ENCODE measurements around the gene XRCC4.

Gene XRCC4

DNA sequence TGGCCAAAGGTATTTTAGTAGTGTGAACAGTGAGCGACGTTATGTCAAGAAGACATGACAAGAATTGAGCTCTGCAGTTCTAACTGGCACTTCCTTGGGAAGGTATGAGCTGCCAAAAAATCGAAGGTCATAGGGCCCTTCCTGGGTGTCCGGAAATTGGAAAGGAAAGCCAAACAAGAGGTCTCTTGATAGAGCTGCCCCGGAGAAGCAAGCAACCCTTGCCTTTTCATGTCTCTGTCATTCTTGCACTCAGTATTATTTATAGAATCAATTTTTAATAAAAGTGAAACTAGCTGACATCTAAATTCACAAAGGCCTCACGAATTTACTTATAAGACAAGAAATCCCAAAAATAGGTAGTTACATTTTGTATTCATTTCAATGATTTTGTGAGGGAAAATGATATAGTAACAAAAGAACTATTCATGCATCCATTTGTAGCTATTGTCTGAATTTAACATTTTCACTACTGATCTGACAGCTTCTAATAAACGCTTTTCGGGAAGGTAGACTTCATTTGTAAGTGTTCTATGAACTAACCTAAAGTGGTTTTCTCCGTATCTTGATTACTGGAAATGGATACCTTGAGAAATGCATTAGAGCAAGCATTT, 280.4 kb downstream of the XRCC4 start:
- DNase-seq, result no peak

DNA sequence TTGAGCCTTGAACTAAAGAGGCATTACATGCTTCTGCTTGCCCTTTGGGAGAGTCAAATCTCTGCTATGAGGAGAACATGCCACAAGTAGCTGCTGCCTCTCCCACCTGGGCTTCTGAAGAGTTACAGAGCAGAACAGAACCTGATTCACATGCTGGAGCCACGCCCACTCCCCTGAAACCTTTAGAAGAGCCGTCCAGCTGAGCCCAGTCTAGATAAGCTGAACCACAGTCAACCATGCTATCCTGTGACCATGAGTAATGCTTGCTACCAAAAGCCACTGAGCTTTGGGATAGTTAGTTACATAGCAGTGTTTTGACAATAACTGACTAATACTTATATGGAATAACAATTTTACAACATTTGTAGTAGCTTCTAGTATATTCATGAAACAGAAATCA, 283.2 kb downstream of the XRCC4 start:
- no peak for DNase-seq

DNA sequence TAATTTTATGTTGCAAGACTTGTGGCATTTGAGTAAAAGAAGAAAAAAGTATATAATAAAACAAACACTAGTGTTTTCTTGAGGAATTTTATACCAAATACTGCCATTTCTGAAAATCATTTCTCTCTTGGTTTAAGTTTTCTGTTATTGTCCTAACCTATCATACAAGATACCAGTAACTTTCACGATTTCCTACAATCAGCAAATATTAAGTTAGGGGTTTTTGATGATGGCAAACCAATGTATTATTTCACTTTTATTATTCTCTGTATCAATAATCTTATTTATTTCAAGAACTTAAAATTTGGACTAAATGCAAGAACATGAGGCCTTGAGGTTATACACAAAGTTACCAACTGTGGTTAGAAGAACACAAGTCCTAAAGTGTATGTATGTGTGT, 285.2 kb downstream of the XRCC4 start:
- no peak for DNase-seq

DNA sequence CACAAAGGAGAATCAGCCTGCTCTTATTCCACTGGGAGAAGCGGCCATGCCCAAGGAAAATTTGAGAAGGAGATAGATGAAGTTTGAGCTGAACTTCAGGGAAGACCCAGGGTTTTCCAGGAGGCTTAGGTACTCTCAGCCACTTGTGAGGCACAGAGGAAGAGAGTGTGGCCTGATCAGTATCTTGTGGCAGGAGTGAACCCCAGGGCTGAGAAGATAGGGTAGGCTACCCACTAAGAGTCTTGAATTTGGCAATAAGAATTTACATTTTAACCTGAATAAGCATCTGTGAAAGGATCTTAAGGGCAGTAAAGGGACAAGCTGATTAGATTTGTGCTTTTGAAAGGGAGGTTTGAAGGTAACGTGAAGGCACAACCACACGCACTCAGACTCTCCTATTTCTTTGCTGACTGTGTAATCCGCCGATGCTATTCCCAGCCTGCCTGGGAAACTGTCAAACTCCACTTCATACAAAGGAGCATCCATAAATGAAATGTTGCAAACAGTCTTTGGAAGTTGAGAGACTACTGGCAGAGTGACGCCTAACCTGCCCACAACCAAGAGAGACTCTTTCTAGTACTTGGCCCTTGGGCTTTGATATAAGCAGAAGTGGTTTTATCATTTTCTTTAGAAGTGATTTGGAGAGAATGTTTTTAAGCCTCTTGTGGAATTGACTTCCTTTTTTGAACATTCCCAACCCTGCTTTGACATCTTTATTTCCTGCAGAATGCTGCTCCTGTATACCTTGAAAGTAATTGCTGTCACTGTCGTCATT, 286.0 kb downstream of the XRCC4 start:
- no peak for DNase-seq

DNA sequence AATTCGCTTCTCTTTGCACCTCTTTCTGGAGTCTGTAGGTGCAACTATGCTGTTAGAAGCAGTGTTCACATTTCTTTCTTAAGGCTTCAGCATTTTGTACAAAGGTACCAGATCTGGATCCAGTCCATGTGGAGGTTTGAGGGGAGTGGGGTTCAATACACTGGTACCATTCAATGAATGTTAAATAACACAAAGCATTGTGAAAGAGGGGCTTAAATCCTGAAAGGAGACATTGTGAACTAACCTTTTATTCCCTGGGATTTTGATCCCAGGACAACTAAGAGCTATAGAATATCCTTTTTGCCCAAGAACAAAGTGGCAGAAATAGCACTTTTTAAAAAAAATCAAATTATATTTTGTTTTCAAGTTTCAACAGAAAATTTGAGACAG, 286.5 kb downstream of the XRCC4 start:
- no peak for DNase-seq

DNA sequence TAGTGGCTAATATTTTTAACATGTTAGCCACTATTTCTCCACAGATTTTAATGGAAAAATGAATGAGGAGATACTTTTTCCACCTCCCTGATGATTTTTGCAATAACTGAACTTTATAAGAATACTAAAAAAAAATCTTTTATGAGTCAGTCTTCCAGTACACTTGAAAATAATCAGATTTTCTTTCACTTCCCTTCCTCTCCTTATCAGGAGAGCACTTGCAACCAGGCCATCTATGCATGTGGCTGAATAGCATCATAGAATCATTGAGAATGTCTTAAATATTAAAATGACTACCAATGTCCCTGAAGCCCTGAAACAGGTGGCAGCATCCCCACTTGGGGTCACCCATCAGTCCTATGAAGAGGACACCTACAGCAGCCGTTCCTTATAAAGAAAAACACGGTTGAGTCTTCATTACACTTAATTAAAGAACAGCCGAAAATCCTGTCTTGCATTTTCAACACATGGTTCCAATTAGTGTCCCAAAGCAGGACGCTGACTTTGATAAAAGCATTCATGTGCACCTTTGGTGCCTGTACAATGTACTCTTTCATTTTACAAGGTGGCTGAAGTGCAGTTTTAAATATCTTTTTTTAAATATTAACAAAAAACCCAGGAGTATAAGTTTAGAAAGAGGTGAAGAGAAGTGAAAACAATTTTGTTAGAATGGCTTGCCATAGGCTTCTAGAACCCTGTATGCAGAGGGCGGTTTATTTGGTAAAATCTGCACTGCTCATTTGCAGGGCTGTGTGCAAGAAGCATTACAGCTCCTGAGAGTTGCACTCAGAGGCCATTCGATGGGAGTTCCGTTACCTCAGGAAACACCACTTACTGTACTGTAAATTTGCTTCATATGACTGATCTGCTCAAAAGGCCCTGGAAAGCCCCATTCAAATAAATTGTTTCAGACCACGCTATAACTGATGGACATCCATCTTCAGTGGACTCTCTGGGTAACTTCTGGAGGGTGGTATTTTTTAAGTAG, 287.3 kb downstream of the XRCC4 start:
- DNase-seq, result no peak

DNA sequence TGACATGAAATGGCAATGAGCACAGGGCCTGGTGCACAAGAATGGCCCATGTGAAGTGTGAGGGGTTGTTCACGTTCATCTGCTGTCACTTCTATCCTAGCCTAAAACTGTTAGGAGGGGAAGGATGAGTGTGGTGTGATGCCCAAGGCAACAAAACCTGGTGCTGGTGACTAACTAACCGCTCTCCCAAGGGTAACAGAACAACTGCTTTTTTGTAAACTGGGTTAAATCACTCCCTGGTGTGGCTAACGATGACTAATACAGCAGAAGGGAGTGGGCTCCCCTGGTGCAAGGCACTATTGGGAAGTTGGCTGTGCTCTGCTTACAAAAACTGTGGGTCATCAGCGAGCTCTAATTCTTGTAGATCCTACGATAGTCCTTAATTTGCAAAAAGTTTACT, 291.0 kb downstream of the XRCC4 start:
- no peak for DNase-seq

DNA sequence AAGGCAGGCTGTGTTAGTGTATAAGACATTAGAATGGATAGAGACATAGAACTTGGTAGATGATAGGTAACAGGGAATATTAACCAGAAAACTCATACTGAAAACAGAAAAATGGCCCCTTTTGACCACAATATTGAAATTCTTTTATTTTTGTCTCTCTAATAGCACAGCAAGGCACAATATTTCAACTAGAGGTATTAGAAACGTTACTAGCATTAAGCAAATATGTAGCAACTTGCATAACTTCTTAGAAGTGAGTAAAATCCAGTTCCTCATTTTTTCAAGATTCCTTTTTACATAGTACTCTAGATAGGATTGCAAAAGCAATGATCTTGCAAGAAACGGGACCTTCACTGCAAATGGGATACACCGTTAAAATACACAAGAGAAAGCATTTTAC, 291.5 kb downstream of the XRCC4 start:
- no peak for DNase-seq

DNA sequence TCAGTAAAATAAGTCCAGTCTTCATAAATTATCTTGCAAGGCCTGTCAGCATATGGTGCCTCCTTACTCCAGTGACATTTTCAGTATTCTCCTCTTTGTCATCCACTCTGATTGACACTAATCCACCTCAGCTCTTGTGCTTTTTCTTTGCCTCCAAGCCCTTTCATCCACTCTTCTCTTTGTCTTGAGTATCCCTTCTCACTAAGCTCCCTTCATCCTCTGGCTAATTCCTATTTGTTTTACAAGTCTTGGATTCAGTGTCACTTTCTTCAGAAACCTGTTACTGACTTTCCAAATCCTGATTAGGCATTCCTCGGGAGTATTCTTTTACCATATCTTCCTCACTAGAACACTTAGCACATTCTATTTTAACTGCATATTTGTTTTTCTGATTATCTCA, 293.6 kb downstream of the XRCC4 start:
- DNase-seq, result no peak

DNA sequence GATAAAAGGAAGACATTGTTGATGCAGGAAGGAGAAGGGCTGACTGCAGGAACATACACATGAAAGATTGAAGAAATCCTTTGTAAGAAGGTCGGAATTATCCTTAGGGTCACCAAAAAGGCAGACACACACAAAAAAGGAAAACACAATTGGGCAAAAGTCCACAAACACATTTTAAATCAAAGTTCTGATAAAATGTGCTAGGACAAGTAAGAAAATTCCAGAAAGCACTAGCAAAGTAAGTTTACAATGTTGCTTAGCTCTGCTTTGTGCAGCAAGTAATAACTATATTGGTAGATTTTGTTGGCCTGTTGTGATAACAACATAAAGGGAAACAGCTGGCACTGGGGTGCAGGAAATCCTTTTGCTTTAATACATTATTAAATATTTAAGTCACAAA, 294.4 kb downstream of the XRCC4 start:
- DNase-seq, result no peak

DNA sequence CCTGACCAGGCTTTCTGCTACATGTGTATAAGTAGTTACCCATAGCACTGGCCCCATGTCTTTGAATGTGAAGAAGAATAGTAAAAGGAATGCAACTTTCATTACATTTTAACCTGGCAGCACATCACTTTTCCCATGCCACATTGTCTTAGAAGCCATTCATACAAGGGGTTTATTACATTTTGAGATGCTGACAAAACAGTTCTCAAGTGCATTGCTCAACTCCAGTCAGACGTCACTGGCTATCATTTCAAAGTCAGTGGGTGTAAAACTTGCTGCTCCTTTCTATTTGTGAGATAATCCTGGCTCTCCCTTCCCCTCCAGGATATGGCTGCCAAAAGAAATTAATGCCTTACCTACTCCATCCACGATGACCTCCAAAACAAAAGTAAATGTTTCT, 297.2 kb downstream of the XRCC4 start:
- no peak for DNase-seq

DNA sequence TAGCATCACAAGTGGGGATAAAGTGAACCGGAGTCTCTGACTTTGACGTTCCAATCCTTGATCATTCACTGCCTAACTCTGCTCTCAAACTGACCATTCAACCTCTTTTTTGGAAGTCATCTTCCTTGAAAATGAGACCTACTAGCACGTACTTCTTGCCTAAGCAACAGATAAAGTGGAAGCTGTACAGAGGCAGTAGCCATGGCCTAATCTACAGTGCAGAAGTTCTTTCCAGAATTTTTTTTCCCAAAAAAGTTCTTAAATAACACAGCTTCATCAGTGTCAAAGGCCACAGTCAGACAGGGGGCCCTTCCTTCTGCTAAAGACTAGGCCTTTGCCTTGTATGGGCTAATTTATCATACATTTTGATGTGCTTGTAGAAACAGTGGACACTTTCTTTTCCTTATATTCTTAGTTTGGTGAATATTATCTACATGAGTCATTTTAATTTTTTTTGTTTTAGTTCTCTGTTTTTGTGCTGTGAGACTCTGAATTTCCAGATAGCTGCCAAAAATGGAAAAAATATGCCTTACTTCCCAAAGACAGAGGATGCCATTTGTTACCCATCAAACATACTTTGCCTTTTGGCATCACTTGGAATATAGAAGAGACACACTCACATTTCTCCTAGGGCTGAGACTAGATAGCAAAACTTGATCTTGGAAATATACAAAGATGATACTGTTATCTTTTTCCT, 297.9 kb downstream of the XRCC4 start:
- DNase-seq, result no peak

DNA sequence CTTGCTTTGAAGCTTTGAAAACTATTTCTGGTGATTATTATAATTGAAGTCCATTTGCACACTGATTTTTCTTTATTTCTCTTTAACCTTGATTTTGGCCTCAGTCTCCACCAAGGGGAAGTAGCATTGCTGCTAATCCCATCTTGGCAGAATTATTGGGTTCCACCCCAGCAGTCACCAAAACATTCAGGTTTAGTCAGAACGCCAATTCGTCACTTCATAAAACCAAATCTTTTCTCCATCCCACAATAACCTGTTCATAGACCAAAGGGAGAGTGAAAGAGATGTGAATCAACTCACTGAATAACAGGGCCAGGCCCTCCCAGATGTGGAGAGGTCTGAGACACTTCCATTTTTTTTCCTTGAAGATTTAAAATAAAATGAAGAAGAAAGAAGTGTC, 299.1 kb downstream of the XRCC4 start:
- no peak for DNase-seq

DNA sequence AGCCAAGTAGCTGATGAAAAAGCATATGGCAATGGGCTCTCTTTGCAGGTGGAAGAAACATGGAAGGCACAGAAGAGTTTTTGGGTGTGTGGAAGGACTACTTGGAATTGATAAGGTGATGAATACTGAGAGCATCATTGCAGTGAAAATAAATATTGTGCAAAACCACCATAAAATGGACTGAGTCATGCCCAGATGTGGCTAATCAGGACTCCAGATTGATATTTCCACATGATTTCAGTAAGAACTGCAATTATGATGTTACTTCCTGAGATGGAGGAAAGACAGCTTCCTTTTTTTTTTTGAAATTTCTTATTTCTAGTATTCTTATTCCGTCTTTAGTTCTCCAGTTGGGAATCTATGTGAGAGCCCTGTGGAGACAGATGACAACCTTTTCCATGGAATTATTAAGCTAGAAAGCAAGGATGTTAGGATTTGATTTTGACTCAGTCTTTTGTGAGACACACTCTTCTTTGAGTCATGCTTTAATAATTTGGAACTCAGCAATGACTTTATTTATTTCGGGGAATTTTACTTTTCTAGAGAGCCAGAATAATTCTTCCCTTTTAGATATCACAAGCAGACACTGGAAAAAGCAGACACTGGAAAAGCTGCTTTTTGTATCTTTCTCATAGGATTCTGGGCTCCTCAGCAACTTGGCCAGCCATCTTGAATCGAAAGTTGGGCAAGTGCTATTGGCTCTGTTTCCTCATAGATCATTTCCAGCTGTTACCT, 300.0 kb downstream of the XRCC4 start:
- no peak for DNase-seq

DNA sequence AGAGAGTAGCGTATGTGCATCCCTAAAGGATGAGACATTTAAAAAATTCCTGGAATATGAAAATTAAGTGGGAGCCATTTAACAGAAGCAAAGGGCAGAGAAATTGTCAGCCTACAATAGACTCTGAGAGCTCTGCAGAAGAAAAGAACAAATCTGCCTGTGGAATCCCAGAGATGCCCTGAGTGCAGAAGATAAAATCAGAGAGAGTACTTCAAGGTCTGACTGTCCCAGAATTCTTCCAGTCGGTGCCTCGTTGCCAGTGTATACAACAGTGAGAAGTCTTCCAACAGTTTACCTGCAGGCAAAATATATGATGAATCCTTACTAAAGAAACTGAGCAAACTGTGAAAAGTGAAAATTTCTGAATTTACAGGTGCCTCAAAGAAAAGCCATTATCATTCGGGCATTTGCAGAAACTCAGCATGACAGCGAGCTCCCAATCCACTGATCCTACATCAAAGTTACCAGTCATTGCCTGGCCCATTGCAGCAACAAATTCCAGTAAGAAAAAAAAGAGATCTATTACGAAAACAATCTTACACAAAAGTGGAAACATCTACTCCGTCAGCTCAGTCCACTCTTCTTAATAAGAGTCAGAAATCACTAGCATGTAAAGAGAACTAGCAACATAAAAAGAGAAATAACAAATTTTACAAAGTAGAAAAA, 301.4 kb downstream of the XRCC4 start:
- no peak for DNase-seq

DNA sequence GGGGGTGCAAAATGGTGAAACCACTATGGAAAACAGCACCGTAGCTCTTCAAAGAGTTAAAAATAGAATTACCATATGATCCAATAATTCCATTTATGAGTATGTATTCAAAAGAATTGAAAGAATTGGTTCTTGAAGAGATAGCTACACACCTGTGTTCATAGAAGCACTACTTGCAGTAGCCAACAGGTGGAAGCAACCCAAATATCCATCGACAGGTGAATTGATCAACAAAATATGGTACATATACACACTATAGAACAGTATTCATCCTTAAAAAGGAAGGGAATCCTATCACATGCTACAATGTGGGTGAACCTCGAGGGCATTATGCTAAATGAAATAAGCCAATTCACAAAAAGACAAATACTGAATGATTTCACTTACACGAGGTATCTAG, 308.5 kb downstream of the XRCC4 start:
- no peak for DNase-seq

DNA sequence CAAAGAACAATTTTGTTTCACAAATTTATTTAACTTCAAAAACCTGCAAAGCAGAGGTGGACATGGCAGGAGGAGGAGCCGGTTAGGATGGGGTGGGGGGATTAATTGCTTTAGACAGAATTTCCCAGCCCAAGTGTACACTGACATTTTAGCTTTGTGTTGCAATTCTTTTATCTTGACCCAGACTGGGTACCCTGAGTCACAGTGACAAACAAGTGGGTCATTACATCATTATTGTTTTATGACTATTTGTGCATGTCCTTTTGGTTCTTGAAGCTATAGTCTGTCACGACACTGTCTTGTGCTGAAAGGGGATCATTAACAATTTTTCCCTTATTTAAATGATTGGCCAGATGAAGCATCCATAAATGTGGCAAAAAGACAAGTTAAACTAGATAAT, 309.7 kb downstream of the XRCC4 start:
- no peak for DNase-seq

DNA sequence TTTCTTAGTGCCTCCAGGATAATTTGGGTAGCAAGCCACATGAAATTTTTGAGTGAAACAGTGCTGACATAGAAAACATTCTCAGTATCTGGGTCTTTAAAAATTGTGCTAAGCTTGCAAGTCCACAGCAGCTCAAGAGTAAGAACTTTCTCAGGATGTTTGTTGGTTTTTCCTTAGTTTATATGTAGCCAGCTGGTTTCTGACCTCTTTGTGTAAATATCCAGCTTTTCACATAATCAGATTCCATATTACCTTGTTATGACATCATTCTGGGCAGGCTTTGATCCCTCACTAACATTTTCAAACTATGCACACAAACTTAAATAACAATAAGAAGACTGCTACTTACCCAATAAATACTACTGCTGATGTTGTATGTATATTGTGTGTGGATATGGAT, 311.3 kb downstream of the XRCC4 start:
- DNase-seq, result no peak

DNA sequence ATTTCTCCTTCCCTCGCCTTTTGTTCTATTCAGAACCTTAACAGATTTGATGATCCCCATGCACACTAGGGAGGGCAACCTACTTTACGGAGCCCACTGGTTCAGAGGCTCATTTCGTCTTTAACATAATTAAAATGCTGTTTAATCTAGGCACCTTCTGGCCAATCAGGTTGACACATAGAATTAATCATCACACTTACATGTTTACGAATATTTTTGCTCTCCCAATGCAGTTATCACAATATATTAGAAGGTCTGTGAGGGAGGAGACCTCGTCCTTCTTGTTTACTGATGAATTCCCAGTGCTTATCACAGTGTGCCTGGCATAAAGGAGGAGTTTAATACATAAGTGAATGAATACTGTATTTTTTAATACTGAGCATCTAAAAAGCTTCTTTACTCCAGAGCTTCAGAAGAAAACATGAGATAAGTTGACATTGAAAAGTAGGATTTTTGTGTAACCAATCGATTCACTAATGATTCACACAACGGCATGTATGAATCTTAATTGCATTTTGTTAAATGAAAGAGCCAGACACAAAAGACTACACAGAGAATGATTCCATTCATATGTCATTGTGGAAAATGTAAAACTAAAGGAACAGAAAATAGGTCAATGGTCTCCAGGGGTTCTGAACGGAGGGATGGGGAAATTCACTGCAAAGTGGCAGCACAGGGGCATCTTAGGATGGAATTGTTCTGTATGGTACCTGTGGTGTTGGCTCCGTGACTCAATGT, 315.6 kb downstream of the XRCC4 start:
- DNase-seq, result no peak

DNA sequence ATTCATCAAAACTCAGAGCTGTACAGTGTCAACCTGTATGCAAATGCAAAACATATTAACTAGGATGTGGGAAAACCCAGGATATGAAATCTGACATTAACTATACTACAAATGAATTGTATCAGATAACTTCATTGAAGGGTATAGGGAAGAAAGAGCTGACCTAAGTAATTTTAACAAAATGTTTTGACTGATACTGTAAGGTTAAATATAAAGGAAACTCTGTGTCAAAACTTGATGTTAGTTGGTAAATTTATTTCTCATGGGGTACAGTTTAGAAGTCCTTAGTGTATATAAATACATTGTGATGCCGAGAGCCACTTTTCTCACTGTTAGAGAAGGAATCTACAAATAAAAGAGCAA, 316.1 kb downstream of the XRCC4 start:
- no peak for DNase-seq

DNA sequence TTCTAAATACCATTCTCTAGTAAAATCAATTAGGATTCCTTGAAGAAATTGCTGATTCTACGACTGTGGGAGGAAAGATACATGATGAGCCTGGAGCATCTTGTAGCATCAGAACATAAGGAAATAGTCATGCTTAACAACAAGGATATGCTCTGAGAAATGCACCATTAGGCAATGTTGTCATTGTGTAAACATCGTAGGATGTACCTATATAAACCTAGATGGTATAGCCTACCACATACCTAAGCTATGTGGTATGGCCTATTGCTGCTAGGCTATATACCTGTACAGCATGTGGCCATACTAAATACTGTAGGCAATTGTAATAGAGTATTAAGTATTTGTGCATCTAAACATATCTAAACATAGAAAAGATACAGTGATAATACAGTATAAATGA, 316.8 kb downstream of the XRCC4 start:
- DNase-seq, result no peak
